Effector memory CD8-positive, alpha-beta T cell (primary cell): ENCODE measurements around the gene ZFC3H1.
A peak's percentile ranks its signal among the peaks of the same experiment; 100 is the strongest.
"Not testable (repeated sequence)": the region's sequence is repeated elsewhere in the genome, so short reads cannot be mapped to it uniquely, and the experiment has no call there.

Experiments used
- ATAC-seq: fragments of 150-1000 bp; cut with Tn5 transposase; replicated peaks from 2 replicates; pipeline ENCODE4 v1.10.0; 2021; ENCODE audit warnings: mild to moderate bottlenecking, moderate library complexity
- DNase-seq, 3 experiments: peaks; one replicate each; pipeline ENCODE4 v3.0.0; 2021
- H3K27ac Mint-ChIP-seq, 2 donors: one replicate each; pipeline ENCODE4 v1.8.0; 2022; ENCODE audit warnings: mild to moderate bottlenecking in 2 of 2, mixed read lengths in 2 of 2, moderate library complexity in 2 of 2
- H3K27me3 Mint-ChIP-seq, 2 donors: one replicate each; pipeline ENCODE4 v1.8.0; 2022; ENCODE audit warnings: mixed read lengths in 2 of 2
- H3K36me3 Mint-ChIP-seq: one replicate; pipeline ENCODE4 v1.8.0; 2022; ENCODE audit warnings: mild to moderate bottlenecking, moderate library complexity, mixed read lengths; ENCODE audit not compliant: insufficient read depth
- H3K4me1 Mint-ChIP-seq, 2 donors: one replicate each; pipeline ENCODE4 v1.8.0; 2022; ENCODE audit warnings: low read depth in 2 of 2, mixed read lengths in 2 of 2
- H3K4me3 Mint-ChIP-seq, 2 donors: one replicate each; pipeline ENCODE4 v1.8.0; 2022; ENCODE audit warnings: mild to moderate bottlenecking in 2 of 2, mixed read lengths in 2 of 2, moderate library complexity in 2 of 2
- H3K9me3 Mint-ChIP-seq, 2 donors: one replicate each; pipeline ENCODE4 v1.8.0; 2022; ENCODE audit warnings: mixed read lengths in 2 of 2

The ZFC3H1 gene

DNA sequence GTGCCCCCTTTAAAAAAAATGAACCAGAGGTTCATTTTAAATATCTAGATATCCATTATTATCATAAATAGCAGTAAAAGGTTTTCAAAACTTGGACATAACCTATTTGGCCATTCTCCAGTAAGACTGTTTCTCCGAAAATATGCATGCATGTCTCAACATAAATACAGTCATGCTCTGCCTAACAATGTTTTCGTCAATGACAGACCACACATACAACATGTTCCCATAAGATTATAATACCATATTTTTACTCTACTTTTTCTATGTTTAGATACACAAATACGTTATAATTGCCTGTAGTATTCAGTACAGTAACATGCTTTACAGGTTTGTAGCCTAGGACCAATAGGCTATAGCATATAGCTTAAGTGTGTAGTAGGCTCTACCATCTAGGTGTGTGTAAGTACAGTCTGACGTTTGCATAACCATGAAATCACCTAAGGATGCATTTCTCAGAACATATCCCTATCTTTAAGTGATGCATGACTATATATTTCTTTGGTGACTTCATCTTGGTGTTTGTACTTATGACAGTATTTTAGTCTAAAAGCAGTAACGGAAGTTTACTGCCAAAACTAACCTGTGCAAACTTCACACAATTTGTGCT, 25.4 kb upstream of the ZFC3H1 start:
- Mint-ChIP-seq H3K36me3 (peaks cover 13% of the 10 kb centered on the region), H3K4me3 (no peak overlapping the region), H3K27me3 (no peaks in the 10 kb centered on the region), H3K9me3 (no peaks in the 10 kb centered on the region), H3K27ac (no peak overlapping the region), H3K4me1 (peaks cover 7 to 16% of the 10 kb centered on the region in 2 donors)
- ATAC-seq, result no peak
- DNase-seq, result no peak

DNA sequence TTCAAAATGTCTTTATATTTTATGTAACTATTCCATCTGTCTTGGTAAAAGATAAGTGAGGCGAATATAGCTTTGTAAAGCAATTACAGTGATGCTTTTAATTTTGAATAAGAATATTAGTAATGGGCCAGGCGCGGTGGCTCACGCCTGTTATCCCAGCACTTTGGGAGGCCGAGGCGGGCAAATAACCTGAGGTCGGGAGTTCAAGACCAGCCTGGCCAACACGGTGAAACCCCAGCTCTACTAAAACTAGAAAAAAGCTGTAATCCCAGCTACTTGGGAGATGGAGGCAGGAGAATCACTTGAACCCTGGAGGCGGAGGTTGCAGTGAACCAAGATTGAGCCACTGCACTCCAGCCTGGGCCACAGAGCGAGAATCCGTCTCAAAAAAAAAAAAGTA, 23.5 kb upstream of the ZFC3H1 start:
- not testable (repeated sequence) for DNase-seq, ATAC-seq, H3K9me3 Mint-ChIP-seq, H3K27me3 Mint-ChIP-seq
- H3K4me3 Mint-ChIP-seq, result peak overlapping the region; percentile 93 to 95
- peak overlapping the region in 1 of 2 donors; percentile 95 for H3K27ac Mint-ChIP-seq
- peaks cover 5 to 16% of the 10 kb centered on the region in 2 donors for H3K4me1 Mint-ChIP-seq
- peaks cover 13% of the 10 kb centered on the region for H3K36me3 Mint-ChIP-seq

DNA sequence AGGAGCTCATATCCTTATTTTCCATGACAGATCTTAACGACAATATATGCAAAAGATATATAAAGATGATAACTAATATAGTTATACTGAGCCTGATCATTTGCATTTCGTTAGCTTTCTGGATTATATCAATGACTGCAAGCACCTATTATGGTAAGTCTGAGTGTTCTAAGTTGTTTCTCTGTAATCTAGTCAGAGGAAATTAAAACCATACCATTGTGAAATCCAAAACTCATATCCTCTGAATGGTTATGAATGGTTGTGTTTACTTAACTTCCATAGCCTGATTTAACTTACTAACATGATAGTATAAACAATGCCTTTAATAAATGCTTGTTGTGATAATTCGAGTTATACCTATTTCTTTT, 23.0 kb upstream of the ZFC3H1 start:
- no peak for DNase-seq
- H3K27ac Mint-ChIP-seq, result peak overlapping the region; percentile 92 to 95
- peaks cover 5 to 16% of the 10 kb centered on the region in 2 donors for H3K4me1 Mint-ChIP-seq
- H3K27me3 Mint-ChIP-seq, result no peaks in the 10 kb centered on the region
- H3K36me3 Mint-ChIP-seq, result peaks cover 10% of the 10 kb centered on the region
- no peaks in the 10 kb centered on the region for H3K9me3 Mint-ChIP-seq
- no peak for ATAC-seq
- H3K4me3 Mint-ChIP-seq, result peak overlapping the region; percentile 93 to 95

DNA sequence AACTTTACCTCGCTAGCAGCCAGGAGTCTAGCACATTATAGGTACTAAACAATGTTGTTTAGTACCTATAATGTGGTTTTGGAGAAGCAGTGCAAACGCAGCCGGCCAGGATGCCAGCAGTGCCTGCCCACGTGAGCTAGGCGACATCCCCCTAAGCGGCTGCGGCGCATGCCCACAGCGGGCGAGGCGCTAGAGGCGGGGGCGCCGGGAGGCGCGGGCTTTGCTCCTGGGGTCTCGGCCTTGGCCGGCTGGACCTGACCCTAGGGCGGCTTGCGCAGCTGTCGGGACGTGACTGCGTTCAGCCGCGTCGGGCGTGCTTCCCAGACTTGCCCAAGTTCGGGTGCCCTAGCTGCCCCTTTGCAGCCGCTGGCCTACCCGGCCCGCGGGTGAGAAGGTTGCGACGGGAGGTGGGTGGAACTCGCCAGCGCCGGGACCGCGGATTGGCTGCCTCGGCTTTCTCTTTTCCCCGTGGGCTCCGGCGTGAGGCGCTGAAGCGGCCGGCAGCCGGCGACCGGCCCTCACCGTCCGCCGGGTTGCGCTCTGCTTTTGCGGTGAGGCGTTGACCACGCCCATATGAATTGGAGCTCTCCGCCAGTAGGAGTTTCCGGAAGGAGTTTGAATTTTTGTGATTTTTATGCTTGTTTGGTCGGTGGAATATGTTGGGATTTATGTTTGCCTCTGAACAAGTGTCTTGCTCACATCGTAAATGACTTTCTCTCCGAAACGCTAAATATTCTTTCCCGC, 22.4 kb upstream of the ZFC3H1 start, which contains the start of gene TMEM19:
TSS of gene TMEM19 (plus strand) at position 169 of the 744 bp plus-strand sequence. CDS start 599 bp downstream, outside the sequence.
- DNase-seq (peak; percentile 77 to 79 (median 77)), ATAC-seq (peak; percentile 88)
- Mint-ChIP-seq H3K4me3 (peak within 1 kb of the TSS; percentile 93 to 95), H3K27me3 (no peaks in the 10 kb centered on the region), H3K9me3 (no peaks in the 10 kb centered on the region), H3K4me1 (peaks cover 5 to 16% of the 10 kb centered on the region in 2 donors), H3K36me3 (peaks cover 8% of the 10 kb centered on the region), H3K27ac (peak within 1 kb of the TSS; percentile 92 to 95)

DNA sequence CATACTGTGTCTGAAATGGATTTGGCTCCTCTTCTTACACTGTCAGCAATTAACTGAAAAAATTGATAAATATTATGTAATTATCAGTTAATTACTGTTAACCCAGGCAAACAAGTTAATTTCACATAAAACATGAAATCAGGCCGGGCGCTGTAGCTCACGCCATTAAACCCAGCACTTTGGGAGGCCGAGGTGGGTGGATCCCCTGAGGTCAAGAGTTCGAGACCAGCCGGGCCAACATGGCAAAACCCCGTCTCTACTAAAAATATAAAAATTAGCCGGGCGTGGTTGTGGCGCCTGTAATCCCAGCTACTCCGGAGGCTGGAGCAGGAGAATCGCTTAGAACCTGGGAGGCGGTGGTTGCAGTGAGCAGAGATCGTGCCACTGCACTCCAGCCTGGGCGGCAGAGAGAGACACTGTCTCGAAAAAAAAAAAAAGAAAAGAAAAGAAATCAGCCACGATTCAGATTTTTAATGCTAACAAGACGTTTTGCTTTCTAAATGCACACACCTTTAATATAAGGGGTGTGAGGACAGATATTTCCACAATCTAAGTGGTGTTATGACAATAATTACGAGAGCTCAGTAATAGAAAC, 21.8 kb upstream of the ZFC3H1 start:
- peaks cover 8% of the 10 kb centered on the region for H3K36me3 Mint-ChIP-seq
- peak overlapping the region; percentile 93 to 95 for H3K4me3 Mint-ChIP-seq
- ATAC-seq, result no peak
- no peaks in the 10 kb centered on the region for H3K27me3 Mint-ChIP-seq
- H3K9me3 Mint-ChIP-seq, result no peaks in the 10 kb centered on the region
- peaks cover 5 to 16% of the 10 kb centered on the region in 2 donors for H3K4me1 Mint-ChIP-seq
- peak overlapping the region; percentile 92 to 95 for H3K27ac Mint-ChIP-seq
- no peak for DNase-seq

DNA sequence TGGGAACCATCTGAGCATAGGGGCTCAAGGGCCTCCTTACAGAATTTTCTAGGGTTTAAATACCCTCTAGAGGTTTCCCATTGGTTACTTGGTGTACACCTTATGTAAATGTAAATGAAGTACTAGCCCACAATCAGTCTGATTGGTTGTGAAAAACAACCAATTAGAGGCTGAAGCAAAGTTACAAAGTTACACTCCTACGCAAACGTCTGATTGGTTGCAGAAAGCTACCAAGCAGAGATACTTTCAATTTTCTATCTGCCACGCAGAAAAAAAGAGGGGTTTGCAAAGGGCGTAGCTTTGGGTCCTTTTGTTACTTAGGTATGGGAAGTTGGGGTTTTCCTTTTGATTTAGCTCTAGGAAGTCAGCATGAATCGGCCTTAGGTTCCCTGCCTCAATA, 20.4 kb upstream of the ZFC3H1 start:
- Mint-ChIP-seq H3K9me3 (no peaks in the 10 kb centered on the region), H3K27ac (no peak overlapping the region), H3K4me3 (no peak overlapping the region), H3K36me3 (peaks cover 8% of the 10 kb centered on the region), H3K27me3 (no peaks in the 10 kb centered on the region), H3K4me1 (peaks cover 5 to 16% of the 10 kb centered on the region in 2 donors)
- DNase-seq (no peak), ATAC-seq (no peak)

DNA sequence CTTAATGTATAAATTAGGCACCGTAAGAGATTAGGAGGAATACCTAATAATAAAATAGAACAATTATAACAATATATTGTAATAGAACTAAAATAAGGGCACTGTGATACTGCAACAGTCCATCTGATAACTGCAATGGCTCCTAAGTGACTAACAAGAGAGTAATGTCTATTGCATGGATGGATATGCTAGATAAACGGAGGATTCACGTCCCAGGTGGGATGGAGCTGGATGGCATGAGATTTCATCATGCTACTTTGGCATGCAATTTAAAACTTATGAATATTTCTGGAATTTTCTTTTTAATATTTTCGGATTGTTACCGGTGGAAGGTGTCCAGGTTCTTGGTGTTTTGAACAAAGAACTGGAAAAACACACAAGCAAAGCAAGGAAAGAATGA, 20.0 kb upstream of the ZFC3H1 start:
- Mint-ChIP-seq H3K4me1 (peaks cover 5 to 16% of the 10 kb centered on the region in 2 donors), H3K9me3 (no peaks in the 10 kb centered on the region), H3K27ac (no peak overlapping the region), H3K36me3 (peaks cover 8% of the 10 kb centered on the region), H3K27me3 (no peaks in the 10 kb centered on the region), H3K4me3 (no peak overlapping the region)
- ATAC-seq, result no peak
- DNase-seq, result no peak

DNA sequence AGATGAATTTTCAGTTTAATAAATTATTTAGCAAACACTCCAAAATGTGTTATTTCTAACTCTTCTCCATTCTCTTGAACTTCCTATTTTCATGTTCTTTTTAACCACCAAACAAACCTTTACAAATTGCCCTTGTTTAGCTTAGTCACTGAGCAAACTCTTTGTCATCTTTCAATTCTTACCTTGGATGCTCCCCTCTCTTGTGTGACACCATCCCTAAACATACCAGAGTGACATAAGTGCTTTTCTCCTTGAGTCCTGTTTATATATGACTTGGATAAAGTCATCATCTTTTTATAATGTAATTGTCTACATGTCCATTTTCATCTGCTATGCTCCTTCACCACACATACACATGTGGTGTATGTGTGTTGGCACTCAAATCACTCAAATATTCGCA, 18.8 kb upstream of the ZFC3H1 start:
- H3K9me3 Mint-ChIP-seq, result no peaks in the 10 kb centered on the region
- ATAC-seq (no peak), DNase-seq (no peak)
- no peaks in the 10 kb centered on the region for H3K27me3 Mint-ChIP-seq
- peaks cover 2 to 8% of the 10 kb centered on the region in 2 donors for H3K4me1 Mint-ChIP-seq
- no peak overlapping the region for H3K4me3 Mint-ChIP-seq
- H3K27ac Mint-ChIP-seq, result no peak overlapping the region
- peaks cover 8% of the 10 kb centered on the region for H3K36me3 Mint-ChIP-seq

DNA sequence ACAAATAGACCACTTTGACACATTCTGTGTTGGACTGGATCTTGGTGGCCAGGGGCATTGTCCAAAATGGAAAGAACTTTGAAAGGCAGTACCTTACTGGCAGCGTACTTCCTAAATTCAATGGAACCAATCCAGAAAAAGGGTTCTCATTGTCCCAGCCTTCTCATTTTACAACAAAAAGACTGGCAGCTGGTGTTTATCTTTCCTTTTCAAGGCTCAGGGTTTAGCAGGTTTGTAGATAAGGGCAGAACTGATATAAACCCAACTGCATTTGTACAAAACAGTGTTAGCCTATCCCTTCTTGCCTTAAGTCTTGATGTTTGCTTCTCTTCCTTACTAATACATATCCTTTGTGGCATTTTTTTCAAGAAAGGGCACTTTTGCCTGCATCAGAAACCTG, 8.2 kb upstream of the ZFC3H1 start:
- Mint-ChIP-seq H3K36me3 (no peaks in the 10 kb centered on the region), H3K9me3 (no peaks in the 10 kb centered on the region), H3K27ac (no peak overlapping the region), H3K27me3 (no peaks in the 10 kb centered on the region), H3K4me1 (peaks cover 3 to 11% of the 10 kb centered on the region in 2 donors), H3K4me3 (no peak overlapping the region)
- ATAC-seq (no peak), DNase-seq (no peak)

DNA sequence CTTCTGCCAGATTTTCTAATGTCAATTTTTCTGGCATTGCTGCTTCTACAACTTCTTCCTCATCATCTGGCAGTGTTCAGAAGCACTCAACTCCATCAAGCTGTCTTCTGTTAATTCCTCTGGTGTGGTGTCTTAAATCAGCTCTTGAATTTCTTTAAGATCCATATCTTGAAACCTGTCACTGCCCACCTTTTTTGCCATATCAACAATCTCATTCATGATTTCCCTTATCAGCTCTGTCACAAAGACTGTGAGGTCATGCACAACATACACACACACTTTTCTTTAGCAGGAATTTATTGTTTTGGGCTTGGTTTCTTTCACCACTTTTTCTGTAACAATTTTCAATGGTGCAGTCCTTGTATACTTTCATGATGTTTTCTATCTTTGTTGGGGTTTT, 7.7 kb upstream of the ZFC3H1 start:
- H3K9me3 Mint-ChIP-seq, result no peaks in the 10 kb centered on the region
- H3K4me3 Mint-ChIP-seq, result no peak overlapping the region
- peaks cover 3 to 11% of the 10 kb centered on the region in 2 donors for H3K4me1 Mint-ChIP-seq
- no peak for ATAC-seq
- H3K27ac Mint-ChIP-seq, result no peak overlapping the region
- H3K27me3 Mint-ChIP-seq, result no peaks in the 10 kb centered on the region
- no peaks in the 10 kb centered on the region for H3K36me3 Mint-ChIP-seq
- no peak for DNase-seq

DNA sequence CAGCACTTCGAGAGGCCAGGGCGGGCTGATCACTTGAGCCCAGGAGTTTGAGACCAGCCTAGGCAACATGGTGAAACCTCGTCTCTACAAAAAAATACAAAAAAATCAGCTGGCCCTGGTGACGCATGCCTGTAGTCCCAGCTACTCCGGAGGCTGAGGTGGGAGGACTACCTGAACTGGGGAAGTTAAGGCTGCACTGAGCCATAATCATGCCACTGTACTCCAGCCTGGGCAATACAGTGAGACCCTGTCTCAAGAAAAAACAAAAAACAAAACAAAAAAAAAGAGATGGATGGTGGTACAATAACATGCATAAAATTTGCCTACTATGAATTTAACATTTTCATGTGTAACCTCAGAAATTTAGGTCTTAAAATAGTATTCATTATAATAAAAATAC, 2.6 kb upstream of the ZFC3H1 start:
- no peaks in the 10 kb centered on the region for H3K27me3 Mint-ChIP-seq
- no peak overlapping the region for H3K4me3 Mint-ChIP-seq
- H3K4me1 Mint-ChIP-seq, result peaks cover 15 to 44% of the 10 kb centered on the region in 2 donors
- no peak for ATAC-seq
- no peaks in the 10 kb centered on the region for H3K9me3 Mint-ChIP-seq
- no peak for DNase-seq
- peak overlapping the region in 1 of 2 donors; percentile 100 for H3K27ac Mint-ChIP-seq
- peaks cover 22% of the 10 kb centered on the region for H3K36me3 Mint-ChIP-seq

DNA sequence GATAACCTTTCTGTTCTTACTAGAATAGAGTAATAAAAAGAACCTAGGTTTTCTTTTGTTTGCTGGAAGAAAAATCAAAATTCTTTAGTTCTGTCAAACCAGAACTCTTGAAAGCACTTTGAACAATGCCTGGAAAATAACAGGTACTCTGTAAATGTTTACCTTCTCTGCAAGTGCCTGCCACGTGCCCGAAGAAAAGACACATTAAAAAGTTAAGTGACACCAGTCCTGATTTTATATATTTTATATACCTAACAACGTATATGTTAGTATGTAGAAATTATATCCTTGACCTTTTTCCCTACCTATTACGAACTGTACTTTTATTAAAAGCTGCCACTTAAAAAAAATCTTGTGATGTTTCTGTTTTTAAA, 1.4 kb upstream of the ZFC3H1 start:
- no peaks in the 10 kb centered on the region for H3K9me3 Mint-ChIP-seq
- no peaks in the 10 kb centered on the region for H3K27me3 Mint-ChIP-seq
- H3K4me1 Mint-ChIP-seq, result peaks cover 15 to 44% of the 10 kb centered on the region in 2 donors
- H3K27ac Mint-ChIP-seq, result peak overlapping the region; percentile 100
- DNase-seq (no peak), ATAC-seq (no peak)
- H3K36me3 Mint-ChIP-seq, result peaks cover 22% of the 10 kb centered on the region
- H3K4me3 Mint-ChIP-seq, result peak overlapping the region; percentile 99 to 100

DNA sequence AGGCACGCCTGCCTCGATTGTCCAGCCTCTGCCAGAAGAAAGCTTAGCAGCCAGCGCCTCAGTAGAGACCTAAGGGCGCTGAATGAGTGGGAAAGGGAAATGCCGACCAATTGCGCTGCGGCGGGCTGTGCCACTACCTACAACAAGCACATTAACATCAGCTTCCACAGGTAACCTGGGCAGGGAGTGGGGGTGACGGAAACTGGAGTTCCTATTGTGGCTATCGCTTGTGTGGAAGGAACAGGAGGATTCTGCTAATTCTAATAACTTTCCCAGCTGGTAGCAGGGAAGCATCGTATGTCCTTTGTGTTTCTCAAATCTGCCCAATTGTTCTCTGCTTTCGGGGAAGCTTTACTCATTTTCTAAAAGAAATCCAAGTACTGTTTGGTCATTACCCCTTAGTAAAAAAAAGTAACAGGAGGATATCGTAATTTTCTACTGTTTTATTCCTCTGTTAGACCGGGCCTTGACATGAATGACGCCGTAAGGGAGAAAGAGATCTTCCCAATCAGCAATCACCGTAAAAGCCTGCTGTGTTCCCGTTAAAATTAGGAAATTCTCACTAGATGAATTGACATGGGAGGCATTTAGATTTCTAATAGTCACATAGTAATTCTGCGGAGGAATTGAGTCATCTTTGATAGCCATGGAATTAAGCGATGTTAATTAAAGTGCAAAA, 902 bp upstream of the ZFC3H1 start:
- Mint-ChIP-seq H3K4me3 (peak overlapping the region; percentile 99 to 100), H3K4me1 (peaks cover 15 to 44% of the 10 kb centered on the region in 2 donors), H3K36me3 (peaks cover 25% of the 10 kb centered on the region), H3K9me3 (no peaks in the 10 kb centered on the region), H3K27me3 (no peaks in the 10 kb centered on the region), H3K27ac (peak overlapping the region; percentile 100)
- no peak for DNase-seq
- ATAC-seq, result peak; percentile 7
